OCI-M1 (cell line): ENCODE measurements around the gene KRTAP12-2.
"Not testable (repeated sequence)": the region's sequence is repeated elsewhere in the genome, so short reads cannot be mapped to it uniquely, and the experiment has no call there.

Experiments
- DNase-seq: peaks from one replicate; lab custom pipeline; 2025; lab: John Stamatoyannopoulos, UW

Gene KRTAP12-2

GRCh38 chr21:44650265-44650972 lies 16.3 kb downstream of the KRTAP12-2 start:
- no peak for DNase-seq

DNA sequence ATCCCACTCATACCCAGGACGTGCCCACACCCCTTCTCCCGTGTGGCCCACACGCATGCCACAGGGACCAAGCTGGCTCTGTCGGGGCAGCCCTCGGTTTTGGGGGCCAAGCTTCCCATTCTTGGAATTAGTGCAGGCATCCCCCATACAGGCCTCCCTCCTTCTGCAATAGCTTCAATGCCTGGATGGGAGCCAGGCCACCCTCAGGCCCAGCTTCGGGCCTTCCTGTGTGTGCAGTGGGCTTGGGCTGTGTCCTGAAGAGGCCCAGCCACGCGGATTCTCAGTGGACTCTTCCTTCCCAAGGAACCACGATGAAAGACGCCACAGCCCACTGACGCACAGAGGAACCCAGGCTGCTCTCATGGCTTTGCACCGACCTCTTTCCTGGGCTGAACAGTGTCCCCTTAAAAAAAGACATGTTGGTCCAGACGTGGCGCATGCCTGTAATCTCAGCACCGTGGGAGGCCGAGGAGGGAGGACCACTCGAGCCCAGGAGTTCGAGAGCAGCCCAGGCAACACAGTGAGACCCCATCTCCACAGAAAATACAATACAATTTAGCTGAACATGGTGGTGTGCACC lies 17.1 kb downstream of the KRTAP12-2 start:
- no peak for DNase-seq

DNA sequence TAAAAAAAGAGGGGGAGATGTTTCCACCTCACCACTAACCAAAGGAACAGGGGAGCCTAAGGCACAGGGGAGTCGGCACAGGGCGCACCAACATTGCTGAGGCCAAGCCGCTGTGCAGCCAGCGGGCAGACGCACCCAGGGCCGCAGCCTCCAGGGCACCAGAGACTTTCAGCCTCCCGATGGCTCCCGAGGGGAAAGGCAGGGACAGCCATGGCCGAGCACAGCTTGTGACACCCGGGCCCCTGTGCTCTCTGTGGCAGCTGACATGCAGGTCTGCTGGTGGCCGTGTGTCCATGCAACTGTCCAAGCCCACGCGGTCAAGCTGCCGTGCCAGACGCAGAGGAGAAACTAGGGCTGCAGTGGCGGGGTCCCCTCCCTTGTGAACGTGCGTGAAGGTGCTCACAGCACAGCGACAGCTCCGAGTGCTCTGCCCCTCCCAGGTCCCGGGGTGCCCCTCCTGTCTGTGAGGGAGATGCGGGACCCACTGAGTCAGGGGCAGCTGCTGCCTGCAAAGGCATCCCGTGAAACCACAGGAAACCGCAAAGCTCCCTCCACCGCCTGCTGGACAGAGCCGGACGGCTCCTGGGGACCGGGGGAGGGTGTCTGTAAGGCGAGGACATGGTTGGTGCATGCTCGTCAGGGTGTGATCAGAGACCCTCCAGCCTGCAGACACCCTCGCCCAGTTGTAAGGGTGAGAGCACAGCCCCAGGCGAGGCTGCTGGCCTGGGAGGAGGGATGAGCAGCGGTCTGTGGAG lies 18.0 kb downstream of the KRTAP12-2 start:
- no peak for DNase-seq

- DNase-seq = no peak
Observed at GRCh38 chr21:44647222-44647552, 19.5 kb downstream of the KRTAP12-2 start.

DNA sequence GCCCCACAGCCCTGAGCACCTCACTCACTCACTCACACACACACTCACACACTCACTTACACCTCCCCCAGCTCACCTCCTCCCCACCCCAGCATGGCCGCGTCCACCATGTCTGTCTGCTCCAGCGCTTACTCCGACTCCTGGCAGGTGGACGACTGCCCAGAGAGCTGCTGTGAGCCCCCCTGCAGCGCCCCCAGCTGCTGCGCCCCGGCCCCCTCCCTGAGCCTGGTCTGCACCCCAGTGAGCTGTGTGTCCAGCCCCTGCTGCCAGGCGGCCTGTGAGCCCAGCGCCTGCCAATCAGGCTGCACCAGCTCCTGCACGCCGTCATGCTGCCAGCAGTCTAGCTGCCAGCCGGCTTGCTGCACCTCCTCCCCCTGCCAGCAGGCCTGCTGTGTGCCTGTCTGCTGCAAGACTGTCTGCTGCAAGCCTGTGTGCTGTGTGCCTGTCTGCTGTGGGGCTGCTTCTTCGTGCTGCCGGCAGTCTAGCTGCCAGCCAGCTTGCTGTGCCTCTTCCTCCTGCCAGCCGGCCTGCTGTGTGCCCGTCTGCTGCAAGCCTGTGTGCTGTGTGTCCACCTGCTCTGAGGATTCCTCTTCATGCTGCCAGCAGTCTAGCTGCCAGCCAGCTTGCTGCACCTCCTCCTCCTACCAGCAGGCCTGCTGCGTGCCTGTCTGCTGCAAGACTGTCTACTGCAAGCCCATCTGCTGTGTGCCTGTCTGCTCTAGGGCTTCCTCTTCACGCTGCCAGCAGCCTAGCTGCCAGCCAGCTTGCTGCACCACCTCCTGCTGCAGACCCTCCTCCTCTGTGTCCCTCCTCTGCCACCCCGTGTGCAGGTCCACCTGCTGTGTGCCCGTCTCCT lies 20.1 kb downstream of the KRTAP12-2 start, which contains the start of gene KRTAP10-11:
TSS of gene KRTAP10-11 (plus strand) at position 49 of the 856 bp plus-strand sequence. CDS start at position 94, 45 bp downstream.
- DNase-seq = not testable (repeated sequence)

DNA sequence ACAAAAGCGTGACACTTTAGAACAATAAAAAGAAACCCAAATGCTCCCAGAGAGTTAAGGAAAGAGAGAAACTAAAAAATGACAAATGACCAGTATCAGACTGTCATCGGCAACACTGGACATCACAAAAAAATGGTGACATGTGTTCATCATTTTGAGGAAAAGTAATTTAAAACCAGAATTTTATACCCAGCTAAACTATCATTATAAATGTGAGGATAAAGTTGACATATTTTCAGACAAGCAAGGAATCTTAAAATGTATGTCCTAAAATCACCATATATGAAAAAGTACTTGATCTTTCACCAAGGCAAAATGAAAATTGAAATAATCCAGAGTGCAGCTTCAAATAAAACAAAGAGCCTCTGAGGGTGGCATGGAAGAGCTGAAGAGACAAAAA lies 21.8 kb downstream of the KRTAP12-2 start:
- no peak for DNase-seq

DNA sequence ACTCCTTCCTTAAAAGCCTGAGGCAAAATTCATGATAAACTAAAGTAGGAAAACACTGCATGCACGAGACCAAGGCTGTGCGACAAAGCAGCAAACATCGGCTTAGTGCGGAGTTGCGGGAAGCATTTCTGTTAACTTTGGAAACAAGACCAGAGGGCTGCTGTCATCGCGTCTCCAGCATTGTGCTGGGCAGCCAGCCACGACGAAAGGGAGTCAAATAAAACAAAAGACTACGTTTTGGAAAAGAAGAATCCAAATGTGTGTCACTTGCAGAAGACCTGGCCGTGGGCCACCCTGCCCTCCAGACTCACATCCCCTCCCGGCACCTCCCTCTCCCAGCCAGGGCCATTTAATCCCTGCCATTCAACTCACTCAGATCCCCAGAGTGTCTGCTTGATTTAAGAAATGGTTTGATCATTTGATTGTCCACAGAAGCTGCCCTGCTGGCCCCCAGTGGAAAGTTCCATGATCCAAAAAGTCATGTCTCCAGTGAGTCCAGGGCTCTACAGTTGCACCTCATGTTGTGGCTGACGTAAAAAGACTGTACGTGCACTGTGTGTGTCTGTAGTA lies 22.9 kb downstream of the KRTAP12-2 start:
- DNase-seq = no peak

- DNase-seq = no peak
Observed at GRCh38 chr21:44640761-44641160, 26.0 kb downstream of the KRTAP12-2 start.

GRCh38 chr21:44639331-44639655 lies 27.4 kb downstream of the KRTAP12-2 start:
- DNase-seq = no peak

- not testable (repeated sequence) for DNase-seq
Observed at GRCh38 chr21:44638506-44639330, 28.0 kb downstream of the KRTAP12-2 start.

- not testable (repeated sequence) for DNase-seq
Observed at GRCh38 chr21:44637851-44638348, 28.8 kb downstream of the KRTAP12-2 start.

DNA sequence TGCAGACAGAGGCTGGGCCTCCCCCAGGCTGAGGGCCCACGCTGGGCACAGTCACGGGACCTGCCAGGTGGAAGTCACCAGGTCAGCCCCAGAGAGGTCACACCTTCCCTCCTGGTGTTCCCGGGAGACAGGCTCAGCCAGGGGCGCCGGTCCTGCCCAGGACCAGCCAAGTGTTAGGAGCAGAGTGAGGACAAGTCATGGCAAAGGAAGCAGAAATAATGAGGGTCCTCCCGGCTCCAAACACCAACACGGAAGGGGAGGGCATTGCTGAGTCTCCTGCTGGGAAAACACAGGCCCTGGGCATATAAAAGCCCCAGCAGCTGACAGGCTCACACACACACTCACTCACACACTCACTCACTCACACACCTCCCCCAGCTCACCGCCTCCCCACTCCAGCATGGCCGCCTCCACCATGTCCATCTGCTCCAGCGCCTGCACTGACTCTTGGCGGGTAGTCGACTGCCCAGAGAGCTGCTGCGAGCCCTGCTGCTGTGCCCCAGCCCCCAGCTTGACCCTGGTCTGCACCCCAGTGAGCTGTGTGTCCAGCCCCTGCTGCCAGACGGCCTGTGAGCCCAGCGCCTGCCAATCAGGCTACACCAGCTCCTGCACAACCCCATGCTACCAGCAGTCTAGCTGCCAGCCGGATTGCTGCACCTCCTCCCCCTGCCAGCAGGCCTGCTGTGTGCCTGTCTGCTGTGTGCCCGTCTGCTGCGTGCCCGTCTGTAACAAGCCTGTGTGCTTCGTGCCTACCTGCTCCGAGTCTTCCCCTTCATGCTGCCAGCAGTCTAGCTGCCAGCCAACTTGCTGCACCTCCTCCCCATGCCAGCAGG lies 29.5 kb downstream of the KRTAP12-2 start, which contains the start of gene KRTAP10-10:
TSS of gene KRTAP10-10 (plus strand) at position 339 of the 833 bp plus-strand sequence. CDS start at position 401, 62 bp downstream.
- DNase-seq = no peak

DNA sequence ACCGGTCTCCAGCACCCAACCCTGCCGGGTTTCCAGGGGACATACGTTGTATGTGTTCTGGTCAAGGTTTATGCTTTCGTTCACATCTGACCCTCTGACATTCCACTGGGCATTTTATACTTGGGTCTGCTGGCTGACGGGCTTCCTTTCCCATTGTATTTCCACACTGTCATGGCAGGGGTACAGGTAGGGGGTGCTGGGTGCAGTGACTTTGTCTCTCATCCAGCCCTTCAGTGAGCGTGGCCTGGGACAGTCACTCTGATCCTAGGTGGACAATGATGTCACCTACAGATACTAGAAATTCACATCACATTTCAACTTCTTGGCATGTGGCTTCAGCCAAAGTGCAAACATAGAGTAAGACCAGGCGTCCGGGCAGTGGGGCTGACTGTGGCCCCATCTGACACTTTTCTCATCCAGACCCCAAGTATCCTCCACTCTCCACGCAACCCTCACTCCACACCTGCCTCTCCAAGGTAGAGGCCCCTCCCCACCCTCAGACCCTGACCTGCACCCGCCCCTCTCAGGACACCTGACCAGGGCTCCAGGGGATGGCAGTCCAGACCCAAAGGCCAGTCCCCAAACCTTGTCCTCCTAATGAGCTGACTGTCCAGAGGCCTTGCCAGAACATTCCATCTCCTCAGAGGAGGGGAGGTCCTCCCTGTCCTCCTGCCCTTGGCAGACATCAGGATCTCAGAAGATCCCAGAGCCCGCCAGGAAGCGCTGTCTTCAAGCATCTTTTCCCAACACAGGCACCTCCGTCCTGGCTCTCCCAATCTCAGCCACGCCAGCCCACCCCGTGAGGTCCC lies 30.3 kb downstream of the KRTAP12-2 start:
- no peak for DNase-seq

DNA sequence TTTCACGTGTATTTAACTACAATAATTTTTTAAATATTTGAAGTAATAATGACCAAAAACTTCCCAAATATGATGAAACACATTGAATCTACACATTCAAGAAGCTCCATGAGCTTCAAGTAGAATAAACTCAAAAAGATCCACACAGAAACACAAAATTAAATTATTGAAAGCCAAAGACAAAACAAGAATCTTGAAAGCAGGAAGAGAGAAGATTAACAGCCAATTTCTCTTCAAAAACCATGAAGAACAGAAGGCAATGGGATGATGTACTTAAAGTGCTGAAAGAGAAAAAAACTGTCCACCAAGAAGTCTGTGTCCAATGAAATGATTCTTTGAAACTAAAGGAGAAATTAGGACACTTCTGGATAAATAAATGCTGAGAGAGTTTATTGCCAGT lies 34.7 kb downstream of the KRTAP12-2 start:
- DNase-seq = no peak

DNA sequence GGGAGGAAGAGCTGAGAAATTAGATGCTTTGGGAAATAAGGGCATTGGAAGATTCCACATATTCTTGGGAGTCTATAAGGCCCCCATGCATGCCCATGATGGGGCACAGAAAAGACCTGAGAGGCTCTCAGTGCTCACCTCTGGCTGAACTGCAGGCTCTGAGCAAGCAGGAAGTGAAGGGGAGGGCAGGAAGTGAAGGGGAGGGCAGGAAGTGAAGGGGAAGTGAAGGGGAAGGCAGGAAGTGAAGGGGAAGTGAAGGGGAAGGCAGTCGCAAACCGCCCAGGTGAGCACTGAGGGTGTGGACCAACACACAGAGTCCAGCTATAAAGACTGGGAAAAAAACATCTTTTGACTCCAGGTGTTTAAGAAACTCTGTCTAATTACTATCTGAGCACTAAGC lies 36.3 kb downstream of the KRTAP12-2 start:
- DNase-seq = no peak

DNA sequence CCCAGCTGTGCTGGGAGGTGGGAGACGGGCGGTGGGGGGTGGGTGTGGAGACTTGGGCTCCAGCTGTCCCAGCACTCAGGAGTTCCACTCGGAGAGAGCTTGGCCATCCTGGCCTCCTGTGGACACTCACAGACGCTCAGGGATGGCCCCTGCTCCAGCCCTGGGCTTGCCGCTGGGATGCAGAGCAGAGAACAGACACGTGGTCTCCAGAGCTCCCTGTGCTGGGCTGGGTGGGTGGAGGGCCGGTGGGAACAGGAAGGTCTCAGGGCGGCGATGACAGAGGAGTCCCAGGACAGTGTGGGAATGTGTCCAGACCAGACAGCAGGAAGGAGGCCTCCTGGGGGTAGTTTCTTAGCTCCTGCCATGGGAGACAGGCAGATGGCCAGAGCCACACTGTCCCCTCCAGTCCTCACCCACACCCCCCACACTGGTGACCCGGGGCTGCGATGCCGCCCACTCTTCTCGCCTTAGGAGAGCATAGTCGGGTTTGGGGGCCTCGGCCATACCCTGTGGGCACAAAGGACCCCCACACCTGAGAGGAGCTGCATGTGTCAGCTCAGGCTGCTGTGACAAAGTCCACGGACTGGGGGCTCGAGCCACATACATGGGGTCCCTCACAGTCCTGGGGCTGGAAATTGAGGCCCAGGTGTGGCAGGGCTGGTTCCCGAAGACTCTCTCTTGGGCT lies 37.9 kb downstream of the KRTAP12-2 start:
- no peak for DNase-seq

- DNase-seq = not testable (repeated sequence)
Observed at GRCh38 chr21:44627831-44628233, 38.9 kb downstream of the KRTAP12-2 start.

GRCh38 chr21:44627181-44627822 lies 39.4 kb downstream of the KRTAP12-2 start:
- DNase-seq = not testable (repeated sequence)
